ENCODE data around the gene BRD4.
A peak's percentile ranks its signal among the peaks of the same experiment; 100 is the strongest.

BRD4 gene

GRCh38 chr19:15374105-15374651 is 41.8 kb upstream of the BRD4 start:
- Histone ChIP-seq H3K36me3 (replicated peaks in 1 of 2; ENCODE audit: control insufficient read depth in 2 of 2, insufficient read depth in 2 of 2, low read length in 2 of 2) (peaks cover 31 to 63% of the 10 kb centered on the region in 2 donors), H3K4me3 (ENCODE audit: low read length in 2 of 2) (no peak overlapping the region), H3K27ac (replicated peaks; ENCODE audit: low read length) (no peak overlapping the region), H3K18ac (ENCODE audit: low read length) (no peak overlapping the region), H2BK12ac (ENCODE audit: low read length) (no peak overlapping the region), H3K4me1 (ENCODE audit: control insufficient read depth in 2 of 2, insufficient read depth in 1 of 2, low read depth in 1 of 2, low read length in 2 of 2) (peaks cover 2 to 9% of the 10 kb centered on the region in 2 donors), H3K14ac (ENCODE audit: low read length) (no peak overlapping the region), H3K79me1 (ENCODE audit: low read depth, low read length) (peaks cover 27% of the 10 kb centered on the region), H2AK5ac (ENCODE audit: low read depth, low read length) (no peak overlapping the region), H3K27me3 (ENCODE audit: control insufficient read depth in 3 of 3, insufficient read depth in 3 of 3, low read depth in 1 of 3, low read length in 3 of 3) (no peaks in the 10 kb centered on the region), H3K4me2 (ENCODE audit: insufficient read depth, low read length, poor library complexity, severe bottlenecking) (no peak overlapping the region), H3K23ac (ENCODE audit: low read depth, low read length, poor library complexity) (peak overlapping the region; percentile 31), H3K9ac (ENCODE audit: low read depth, low read length, poor library complexity) (no peak overlapping the region), H2BK15ac (ENCODE audit: low read length) (no peak overlapping the region), H4K8ac (ENCODE audit: low read depth, low read length) (no peak overlapping the region), H4K91ac (ENCODE audit: low read depth, low read length, poor library complexity) (no peak overlapping the region), H3K9me3 (replicated peaks in 1 of 2; ENCODE audit: control insufficient read depth in 2 of 2, insufficient read depth in 1 of 2, low read depth in 1 of 2, low read length in 2 of 2) (no peaks in the 10 kb centered on the region), H2AFZ (ENCODE audit: low read length) (no peak overlapping the region), H2BK5ac (ENCODE audit: low read length) (peak overlapping the region; percentile 39), H2BK120ac (ENCODE audit: low read depth, low read length) (no peak overlapping the region), H3K4ac (ENCODE audit: low read length) (no peak overlapping the region)
- no peak for DNase-seq (ENCODE audit: low spot score)
- WGBS, 2 donors (ENCODE audit: extremely low coverage in 2 of 2, insufficient read length in 2 of 2, insufficient replicate concordance in 1 of 2) = no CpG with 5 or more reads among the region's 21 CpGs

GRCh38 chr19:15373644-15374043 is 41.3 kb upstream of the BRD4 start:
- no peaks in the 10 kb centered on the region for H3K27me3 ChIP-seq (ENCODE audit: control insufficient read depth in 3 of 3, insufficient read depth in 3 of 3, low read depth in 1 of 3, low read length in 3 of 3)
- no peak overlapping the region for H3K23ac ChIP-seq (ENCODE audit: low read depth, low read length, poor library complexity)
- H3K4me1 ChIP-seq (ENCODE audit: control insufficient read depth in 2 of 2, insufficient read depth in 1 of 2, low read depth in 1 of 2, low read length in 2 of 2) = peaks cover 2 to 9% of the 10 kb centered on the region in 2 donors
- H3K9me3 ChIP-seq (replicated peaks in 1 of 2; ENCODE audit: control insufficient read depth in 2 of 2, insufficient read depth in 1 of 2, low read depth in 1 of 2, low read length in 2 of 2) = no peaks in the 10 kb centered on the region
- no peak overlapping the region for H4K91ac ChIP-seq (ENCODE audit: low read depth, low read length, poor library complexity)
- H2AK5ac ChIP-seq (ENCODE audit: low read depth, low read length) = no peak overlapping the region
- H3K4ac ChIP-seq (ENCODE audit: low read length) = no peak overlapping the region
- H2BK12ac ChIP-seq (ENCODE audit: low read length) = no peak overlapping the region
- no peak overlapping the region for H3K27ac ChIP-seq (replicated peaks; ENCODE audit: low read length)
- no peak overlapping the region for H3K4me2 ChIP-seq (ENCODE audit: insufficient read depth, low read length, poor library complexity, severe bottlenecking)
- peaks cover 23% of the 10 kb centered on the region for H3K79me1 ChIP-seq (ENCODE audit: low read depth, low read length)
- peak overlapping the region; percentile 39 for H2BK5ac ChIP-seq (ENCODE audit: low read length)
- H3K4me3 ChIP-seq (ENCODE audit: low read length in 2 of 2) = no peak overlapping the region
- H3K36me3 ChIP-seq (replicated peaks in 1 of 2; ENCODE audit: control insufficient read depth in 2 of 2, insufficient read depth in 2 of 2, low read length in 2 of 2) = peaks cover 37 to 68% of the 10 kb centered on the region in 2 donors
- H2BK120ac ChIP-seq (ENCODE audit: low read depth, low read length) = no peak overlapping the region
- H2AFZ ChIP-seq (ENCODE audit: low read length) = no peak overlapping the region
- no peak overlapping the region for H3K18ac ChIP-seq (ENCODE audit: low read length)
- H3K14ac ChIP-seq (ENCODE audit: low read length) = no peak overlapping the region
- no peak overlapping the region for H4K8ac ChIP-seq (ENCODE audit: low read depth, low read length)
- no peak overlapping the region for H2BK15ac ChIP-seq (ENCODE audit: low read length)
- H3K9ac ChIP-seq (ENCODE audit: low read depth, low read length, poor library complexity) = peak overlapping the region; percentile 21
- DNase-seq (ENCODE audit: low spot score) = no peak
- WGBS, 2 donors (ENCODE audit: extremely low coverage in 2 of 2, insufficient read length in 2 of 2, insufficient replicate concordance in 1 of 2) = no CpG with 5 or more reads among the region's 22 CpGs

- H3K23ac ChIP-seq (ENCODE audit: low read depth, low read length, poor library complexity) = peak overlapping the region; percentile 65
- no peak overlapping the region for H2BK120ac ChIP-seq (ENCODE audit: low read depth, low read length)
- no peak overlapping the region for H2AFZ ChIP-seq (ENCODE audit: low read length)
- H3K14ac ChIP-seq (ENCODE audit: low read length) = no peak overlapping the region
- H3K27ac ChIP-seq (replicated peaks; ENCODE audit: low read length) = no peak overlapping the region
- H3K27me3 ChIP-seq (ENCODE audit: control insufficient read depth in 3 of 3, insufficient read depth in 3 of 3, low read depth in 1 of 3, low read length in 3 of 3) = no peaks in the 10 kb centered on the region
- H3K79me1 ChIP-seq (ENCODE audit: low read depth, low read length) = peaks cover 19% of the 10 kb centered on the region
- H3K18ac ChIP-seq (ENCODE audit: low read length) = no peak overlapping the region
- DNase-seq (ENCODE audit: low spot score) = no peak
- H2AK5ac ChIP-seq (ENCODE audit: low read depth, low read length) = no peak overlapping the region
- H2BK12ac ChIP-seq (ENCODE audit: low read length) = no peak overlapping the region
- H3K4ac ChIP-seq (ENCODE audit: low read length) = no peak overlapping the region
- H3K9me3 ChIP-seq (replicated peaks in 1 of 2; ENCODE audit: control insufficient read depth in 2 of 2, insufficient read depth in 1 of 2, low read depth in 1 of 2, low read length in 2 of 2) = no peaks in the 10 kb centered on the region
- H3K4me2 ChIP-seq (ENCODE audit: insufficient read depth, low read length, poor library complexity, severe bottlenecking) = no peak overlapping the region
- WGBS, 2 donors (ENCODE audit: extremely low coverage in 2 of 2, insufficient read length in 2 of 2, insufficient replicate concordance in 1 of 2) = no CpG with 5 or more reads among the region's 30 CpGs
- no peak overlapping the region for H4K8ac ChIP-seq (ENCODE audit: low read depth, low read length)
- no peak overlapping the region for H4K91ac ChIP-seq (ENCODE audit: low read depth, low read length, poor library complexity)
- no peak overlapping the region for H2BK5ac ChIP-seq (ENCODE audit: low read length)
- H3K4me1 ChIP-seq (ENCODE audit: control insufficient read depth in 2 of 2, insufficient read depth in 1 of 2, low read depth in 1 of 2, low read length in 2 of 2) = peaks cover 2 to 7% of the 10 kb centered on the region in 2 donors
- peak overlapping the region; percentile 30 for H3K9ac ChIP-seq (ENCODE audit: low read depth, low read length, poor library complexity)
- peaks cover 44 to 76% of the 10 kb centered on the region in 2 donors for H3K36me3 ChIP-seq (replicated peaks in 1 of 2; ENCODE audit: control insufficient read depth in 2 of 2, insufficient read depth in 2 of 2, low read length in 2 of 2)
- H2BK15ac ChIP-seq (ENCODE audit: low read length) = no peak overlapping the region
- no peak overlapping the region for H3K4me3 ChIP-seq (ENCODE audit: low read length in 2 of 2)
These were observed 40.6 kb upstream of the BRD4 start for GRCh38 chr19:15372891-15373301.

GRCh38 chr19:15372470-15372869 is 40.1 kb upstream of the BRD4 start:
- no peak overlapping the region for H2AK5ac ChIP-seq (ENCODE audit: low read depth, low read length)
- no peak overlapping the region for H2BK120ac ChIP-seq (ENCODE audit: low read depth, low read length)
- H3K14ac ChIP-seq (ENCODE audit: low read length) = no peak overlapping the region
- H4K8ac ChIP-seq (ENCODE audit: low read depth, low read length) = no peak overlapping the region
- no peak overlapping the region for H3K27ac ChIP-seq (replicated peaks; ENCODE audit: low read length)
- H2BK15ac ChIP-seq (ENCODE audit: low read length) = no peak overlapping the region
- no peak overlapping the region for H2BK5ac ChIP-seq (ENCODE audit: low read length)
- peaks cover 48 to 80% of the 10 kb centered on the region in 2 donors for H3K36me3 ChIP-seq (replicated peaks in 1 of 2; ENCODE audit: control insufficient read depth in 2 of 2, insufficient read depth in 2 of 2, low read length in 2 of 2)
- H2BK12ac ChIP-seq (ENCODE audit: low read length) = no peak overlapping the region
- no CpG with 5 or more reads among the region's 14 CpGs for WGBS, 2 donors (ENCODE audit: extremely low coverage in 2 of 2, insufficient read length in 2 of 2, insufficient replicate concordance in 1 of 2)
- H3K9ac ChIP-seq (ENCODE audit: low read depth, low read length, poor library complexity) = peak overlapping the region; percentile 30
- H3K23ac ChIP-seq (ENCODE audit: low read depth, low read length, poor library complexity) = peak overlapping the region; percentile 65
- H3K4me1 ChIP-seq (ENCODE audit: control insufficient read depth in 2 of 2, insufficient read depth in 1 of 2, low read depth in 1 of 2, low read length in 2 of 2) = peaks cover 0 to 4% of the 10 kb centered on the region in 2 donors
- no peak overlapping the region for H3K18ac ChIP-seq (ENCODE audit: low read length)
- no peak overlapping the region for H4K91ac ChIP-seq (ENCODE audit: low read depth, low read length, poor library complexity)
- DNase-seq (ENCODE audit: low spot score) = no peak
- H3K27me3 ChIP-seq (ENCODE audit: control insufficient read depth in 3 of 3, insufficient read depth in 3 of 3, low read depth in 1 of 3, low read length in 3 of 3) = no peaks in the 10 kb centered on the region
- H3K9me3 ChIP-seq (replicated peaks in 1 of 2; ENCODE audit: control insufficient read depth in 2 of 2, insufficient read depth in 1 of 2, low read depth in 1 of 2, low read length in 2 of 2) = no peaks in the 10 kb centered on the region
- H3K4ac ChIP-seq (ENCODE audit: low read length) = no peak overlapping the region
- H3K4me3 ChIP-seq (ENCODE audit: low read length in 2 of 2) = no peak overlapping the region
- H3K4me2 ChIP-seq (ENCODE audit: insufficient read depth, low read length, poor library complexity, severe bottlenecking) = no peak overlapping the region
- H3K79me1 ChIP-seq (ENCODE audit: low read depth, low read length) = peaks cover 16% of the 10 kb centered on the region
- no peak overlapping the region for H2AFZ ChIP-seq (ENCODE audit: low read length)
